DOHH2 (cell line): ENCODE data around the gene WFDC10A.
"Not testable (repeated sequence)": the region's sequence is repeated elsewhere in the genome, so short reads cannot be mapped to it uniquely, and the experiment has no call there.

Source experiments
- CTCF ChIP-seq: fragments of 200-600 bp; sonication (generic); IDR thresholded peaks from one replicate; pipeline ENCODE4 v1.5.1; 2014; ENCODE audit warnings: antibody characterized with exemption, mild to moderate bottlenecking, low read depth, low read length; ENCODE audit not compliant: poor library complexity, severe bottlenecking
- EZH2phosphoT487 ChIP-seq: fragments of 200-600 bp; sonication (generic); IDR thresholded peaks from 2 replicates; pipeline ENCODE4 v1.6.1; 2017; ENCODE audit warnings: borderline replicate concordance, mild to moderate bottlenecking, antibody characterized with exemption, low read length, moderate library complexity, mixed read lengths

- TF ChIP-seq CTCF, EZH2phosphoT487: not testable (repeated sequence)
Measured at GRCh38 chr20:45657038-45657437, 27.5 kb downstream of the WFDC10A start.
